CD4-positive, alpha-beta T cell treated with Interleukin-17A for 1 hour (primary cell): ENCODE results near the gene AKR7A3.
"Not testable (repeated sequence)": the region's sequence is repeated elsewhere in the genome, so short reads cannot be mapped to it uniquely, and the experiment has no call there.

Experiments used
- DNase-seq: peaks from one replicate; pipeline ENCODE4 v3.0.0-alpha.2; 2020

AKR7A3 gene

DNA sequence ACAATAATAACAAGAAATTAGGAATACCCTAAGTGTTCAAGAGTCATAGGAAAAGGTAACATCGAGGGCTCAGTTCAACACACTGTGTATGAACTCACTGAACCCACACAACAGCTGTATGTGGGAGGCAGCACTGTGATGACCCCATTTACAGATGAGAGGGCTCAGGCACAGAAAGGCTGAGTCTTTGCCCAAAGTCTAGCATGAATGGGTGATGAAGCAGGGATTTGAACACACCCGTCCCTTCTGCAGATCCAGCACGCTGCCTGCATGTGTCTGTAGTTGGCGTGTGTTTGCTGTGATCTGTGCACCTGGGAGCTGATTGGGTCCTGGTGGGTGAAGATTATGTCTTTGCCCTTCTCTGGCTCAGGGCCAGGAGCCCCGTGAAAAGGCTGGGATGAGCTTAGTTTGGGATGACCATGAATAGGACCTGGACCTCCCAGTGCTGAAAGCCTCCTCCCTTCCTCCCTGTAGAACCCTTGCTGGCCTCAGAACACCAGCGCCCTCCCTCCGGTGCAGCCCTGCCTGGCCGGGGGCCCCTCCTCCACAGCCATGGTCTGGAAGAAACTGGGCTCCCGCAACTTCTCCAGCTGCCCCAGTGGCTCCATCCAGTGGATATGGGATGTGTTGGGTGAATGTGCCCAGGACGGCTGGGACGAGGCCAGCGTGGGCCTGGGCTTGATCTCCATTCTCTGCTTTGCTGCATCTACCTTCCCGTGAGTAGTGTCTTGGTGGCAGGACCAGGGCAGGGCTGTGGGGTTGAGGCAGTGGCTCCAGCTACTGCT is 28.7 kb upstream of the AKR7A3 start:
- DNase-seq, result no peak

DNA sequence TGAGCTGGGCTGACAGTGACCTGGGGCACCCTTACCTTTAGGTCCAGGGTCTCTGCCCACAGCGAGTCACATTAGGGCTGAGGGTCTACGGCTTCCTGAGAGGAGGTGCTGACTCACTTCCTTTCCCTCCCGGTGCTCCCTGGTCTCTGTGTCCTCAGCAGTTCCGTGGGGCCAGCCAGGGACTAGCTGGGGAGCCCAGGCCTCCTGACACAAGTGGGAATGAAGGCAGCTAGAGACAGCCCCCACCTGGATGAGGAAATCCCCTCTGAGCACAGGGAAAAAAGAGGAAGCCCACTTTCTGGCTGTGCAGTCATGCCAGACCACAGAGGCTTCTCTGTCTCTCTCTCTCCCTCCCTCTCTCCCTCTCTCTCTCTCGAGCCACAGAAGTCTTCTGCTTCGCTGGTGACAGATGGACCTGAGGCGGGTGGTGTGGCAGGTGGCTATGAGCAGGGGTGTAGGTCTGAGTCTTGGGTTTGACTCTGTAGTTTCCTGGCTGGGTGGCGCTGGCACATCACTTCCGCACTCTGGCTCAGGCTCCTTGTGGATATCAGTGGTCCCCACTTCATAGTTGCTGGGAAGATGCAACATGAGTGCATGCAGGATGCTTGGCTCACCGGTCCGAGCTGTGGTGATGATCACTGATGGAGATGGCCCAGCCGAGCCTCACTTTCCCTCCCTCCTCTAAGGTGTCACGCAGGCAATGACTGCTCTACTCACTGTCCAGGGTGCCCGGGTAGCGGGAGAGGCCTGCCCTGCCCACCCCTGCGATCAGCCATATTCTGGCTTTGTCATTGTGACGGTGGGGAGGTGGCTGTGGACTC is 27.0 kb upstream of the AKR7A3 start:
- no peak for DNase-seq

DNA sequence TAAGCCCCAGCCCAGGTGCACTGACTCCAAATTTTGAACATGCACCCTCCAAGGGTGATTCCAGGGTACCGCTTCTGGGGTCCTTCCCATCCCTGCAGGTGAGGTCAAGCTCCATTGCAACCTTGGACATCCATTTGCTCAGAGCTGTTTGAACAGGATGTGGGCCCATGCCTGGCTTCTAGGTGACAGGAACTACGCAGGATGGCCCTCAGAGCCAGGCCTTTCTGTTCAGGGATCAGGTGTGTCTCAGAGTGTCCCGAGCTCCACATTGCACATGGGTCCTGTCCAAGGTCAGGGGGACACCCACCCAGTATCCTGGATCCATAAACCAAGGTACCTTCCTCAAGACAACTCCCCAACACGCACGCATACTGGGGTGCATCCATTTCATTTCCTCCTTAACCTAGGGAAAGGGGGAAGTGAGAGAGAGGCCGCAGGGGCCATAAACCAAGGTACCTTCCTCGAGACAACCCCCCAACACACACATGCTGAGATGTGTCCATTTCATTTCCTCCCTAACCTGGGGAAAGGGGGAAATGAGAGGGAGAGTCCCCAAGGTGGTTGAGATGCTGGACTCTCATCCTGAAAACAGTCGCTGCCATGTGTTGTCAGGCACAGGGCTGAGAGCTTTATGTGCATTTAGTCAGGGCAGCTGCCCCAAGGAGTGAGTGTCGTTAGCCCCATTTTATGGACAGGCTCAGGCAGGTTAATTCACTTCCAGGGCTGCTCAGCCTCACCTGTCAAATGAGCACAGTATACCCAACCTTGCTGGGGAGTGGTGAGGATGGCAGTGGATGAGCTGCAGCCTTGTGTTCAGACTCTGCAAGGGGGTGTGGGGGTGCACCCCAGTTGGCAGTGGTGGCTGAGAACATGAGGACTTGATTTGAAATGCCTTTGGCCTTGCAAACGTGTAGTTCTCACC is 25.7 kb upstream of the AKR7A3 start:
- no peak for DNase-seq

DNA sequence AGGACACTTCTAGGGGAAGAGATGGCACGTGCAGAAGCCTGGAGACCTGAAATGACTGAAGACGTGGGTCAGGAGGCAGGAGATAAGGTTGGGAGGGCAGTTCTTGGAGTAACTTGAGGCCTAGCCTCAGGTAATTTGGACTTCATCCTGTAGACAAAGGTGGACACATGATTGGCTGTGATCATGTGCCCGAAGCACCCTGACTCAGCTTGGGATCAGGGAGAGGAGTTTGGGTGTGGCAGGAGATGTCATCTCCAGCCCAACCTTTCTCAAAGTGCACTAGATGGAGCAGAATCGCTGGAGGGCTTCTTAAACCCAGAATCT is 25.0 kb upstream of the AKR7A3 start:
- no peak for DNase-seq

DNA sequence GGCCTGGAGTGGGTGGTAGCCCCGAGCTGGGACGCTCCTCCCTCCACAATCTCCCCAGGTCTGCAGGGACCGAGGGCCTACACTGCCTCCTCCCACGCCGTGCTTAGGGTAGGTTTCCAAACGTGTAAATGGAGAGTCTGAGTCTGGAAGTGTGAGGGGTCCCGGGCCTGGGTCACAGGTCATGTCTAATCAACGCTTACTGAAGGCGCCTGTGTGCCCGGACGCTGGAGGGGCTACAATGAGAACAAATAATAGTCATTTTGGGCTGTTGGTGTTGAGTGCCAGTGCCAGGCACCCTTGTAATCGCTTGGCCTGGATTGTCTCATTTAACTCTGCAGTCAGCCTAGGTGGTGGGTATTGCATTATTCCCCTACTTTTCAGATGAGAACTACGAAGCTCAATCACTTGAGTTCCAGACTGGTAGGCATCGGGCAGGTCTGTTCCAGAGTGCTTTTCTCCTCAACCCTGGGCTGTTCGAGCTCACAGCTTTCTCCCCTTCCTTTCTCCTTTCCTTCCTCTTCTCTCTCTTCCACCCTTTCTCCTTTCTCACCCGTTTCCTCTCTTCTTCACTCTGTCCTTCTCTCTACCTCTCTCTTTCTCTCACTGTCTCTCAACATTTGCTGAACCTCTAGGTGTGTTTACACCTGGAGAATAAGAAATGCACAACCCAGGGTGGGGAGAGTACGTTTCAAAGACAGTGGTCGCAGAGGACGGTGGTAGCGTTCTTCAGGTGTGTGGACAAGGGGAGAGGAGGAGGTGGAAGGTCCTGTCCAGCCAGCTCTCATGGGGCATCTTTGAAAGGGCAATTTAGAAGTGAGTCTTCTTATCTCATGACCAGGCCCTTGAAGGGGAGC is 24.4 kb upstream of the AKR7A3 start:
- peak; percentile 17 for DNase-seq

DNA sequence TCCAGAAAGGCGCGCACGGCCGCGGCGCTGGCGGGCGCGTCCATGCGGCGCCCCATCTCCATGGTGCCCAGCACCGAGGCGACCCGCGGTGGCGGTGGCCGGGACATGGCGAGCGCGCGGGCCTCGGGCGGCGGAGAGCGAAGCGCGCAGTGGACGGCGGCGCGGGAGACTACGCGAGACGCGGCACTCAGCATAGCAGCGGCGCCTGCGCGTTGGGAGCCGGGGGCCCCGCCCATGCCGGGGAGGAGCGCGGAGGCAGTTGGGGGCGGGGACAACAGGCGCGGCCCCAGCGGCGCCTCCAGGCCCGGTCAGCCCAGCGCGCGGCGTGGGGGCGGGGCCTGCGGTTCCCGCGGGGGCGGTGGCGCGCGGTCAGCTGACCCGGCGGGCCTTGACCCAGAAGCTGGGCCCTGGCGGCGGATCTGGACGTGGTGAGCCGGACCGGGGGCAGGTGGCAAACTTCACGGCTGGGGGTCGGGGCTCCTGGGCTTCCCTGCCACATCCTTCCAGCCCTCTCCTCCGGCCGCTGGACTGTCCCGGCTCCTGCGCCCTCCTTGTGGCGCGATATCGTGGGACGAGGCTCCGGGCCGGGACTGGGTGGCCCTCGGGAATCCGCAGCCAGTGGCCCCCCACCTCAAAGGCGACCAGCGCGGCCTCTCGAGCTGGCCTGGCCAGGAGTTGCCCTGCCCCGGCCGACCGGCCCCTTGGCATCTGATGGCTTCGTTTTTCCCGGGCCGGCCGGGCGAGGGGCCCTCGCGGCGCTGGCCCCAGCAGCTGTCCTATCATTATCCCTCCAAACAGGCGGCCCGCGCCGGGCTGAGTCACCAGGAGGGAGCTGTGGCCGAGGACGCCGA is 23.6 kb upstream of the AKR7A3 start, which contains the start of the genes AKR7A2 and SLC66A1:
Gene AKR7A2 (minus strand): TSS at position 214 of the 851 bp plus-strand sequence. CDS start 20 bp downstream, at position 194.
Gene SLC66A1 (plus strand): TSS at position 396 of the 851 bp plus-strand sequence. CDS start 5,352 bp downstream, outside the sequence.
- peak; percentile 91 for DNase-seq

DNA sequence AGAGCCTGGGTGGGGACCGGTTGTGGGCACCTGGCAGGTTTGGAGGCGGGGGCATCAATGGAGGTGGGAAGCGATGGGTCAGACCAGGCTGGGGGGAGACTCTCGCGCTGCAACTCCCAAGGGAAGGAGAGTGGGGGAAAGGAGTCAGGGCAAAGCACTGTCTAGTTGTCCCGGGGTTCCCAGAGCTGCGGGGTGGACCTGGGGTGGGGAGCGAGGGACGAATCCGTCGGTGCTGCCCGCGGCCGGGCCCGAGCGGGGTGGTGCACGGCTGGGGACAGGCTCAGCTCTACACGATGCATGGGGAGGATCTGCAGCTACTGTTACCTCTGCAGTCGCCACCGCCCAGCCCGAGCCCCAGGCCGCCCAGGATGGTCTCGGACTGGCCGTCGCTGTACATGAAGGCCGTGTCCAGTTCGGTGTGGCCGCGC is 22.9 kb upstream of the AKR7A3 start:
- DNase-seq, result no peak

DNA sequence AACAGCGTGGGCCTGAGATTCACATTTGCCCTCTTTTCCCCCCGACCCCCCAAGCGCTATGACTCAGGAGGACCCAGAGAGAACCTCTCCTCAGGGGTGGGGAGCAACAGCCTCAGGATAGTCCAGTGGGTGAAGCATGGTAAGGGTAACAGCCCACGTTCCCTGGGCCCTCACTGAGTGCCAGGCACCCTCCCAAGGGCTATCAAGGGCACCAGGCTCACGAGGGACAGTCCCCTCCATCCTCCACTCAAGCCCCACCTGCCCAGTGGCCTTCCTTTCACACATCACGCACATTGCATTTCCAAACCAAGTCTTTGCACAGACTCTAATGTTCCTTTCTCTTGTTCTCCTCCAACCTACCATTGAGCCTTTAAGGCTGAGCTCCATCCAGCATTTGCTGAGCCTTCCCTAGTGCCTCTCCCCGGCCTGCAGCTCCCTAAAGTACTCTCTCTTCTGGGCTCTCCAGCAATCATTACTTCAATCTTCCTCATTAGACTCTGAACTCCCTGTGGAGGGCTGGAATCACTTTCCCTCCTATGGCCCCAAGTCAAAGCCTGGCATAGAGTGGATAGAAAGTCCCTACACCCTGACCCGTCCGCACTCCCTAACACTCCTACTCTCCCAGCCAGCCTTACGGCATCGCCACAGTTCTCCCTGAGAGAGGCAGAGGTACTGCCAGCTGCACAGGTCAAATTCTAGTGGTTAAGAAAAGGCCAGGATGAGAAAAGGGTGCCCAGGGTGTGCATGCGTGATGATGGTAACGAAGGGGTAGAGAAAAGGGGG is 22.3 kb upstream of the AKR7A3 start:
- DNase-seq, result no peak

DNA sequence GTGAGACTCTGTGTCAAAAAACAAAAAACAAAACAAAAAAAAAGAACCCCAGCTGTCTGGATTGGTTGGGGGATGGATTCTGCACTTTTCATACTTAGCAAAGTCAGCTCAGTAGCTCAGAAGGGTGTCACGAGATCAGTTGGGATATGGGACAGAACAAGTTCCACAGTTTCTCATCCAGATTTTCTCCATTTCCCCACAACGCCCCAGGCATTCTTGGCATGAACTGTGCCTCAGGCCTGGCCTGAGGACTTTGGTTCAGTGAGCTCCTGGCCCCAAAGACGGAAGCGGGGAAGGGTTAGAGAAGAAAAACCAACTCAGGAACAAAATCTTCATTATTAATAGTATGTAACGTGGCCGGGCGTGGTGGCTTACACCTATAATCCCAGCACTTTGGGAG is 21.5 kb upstream of the AKR7A3 start:
- DNase-seq, result no peak

DNA sequence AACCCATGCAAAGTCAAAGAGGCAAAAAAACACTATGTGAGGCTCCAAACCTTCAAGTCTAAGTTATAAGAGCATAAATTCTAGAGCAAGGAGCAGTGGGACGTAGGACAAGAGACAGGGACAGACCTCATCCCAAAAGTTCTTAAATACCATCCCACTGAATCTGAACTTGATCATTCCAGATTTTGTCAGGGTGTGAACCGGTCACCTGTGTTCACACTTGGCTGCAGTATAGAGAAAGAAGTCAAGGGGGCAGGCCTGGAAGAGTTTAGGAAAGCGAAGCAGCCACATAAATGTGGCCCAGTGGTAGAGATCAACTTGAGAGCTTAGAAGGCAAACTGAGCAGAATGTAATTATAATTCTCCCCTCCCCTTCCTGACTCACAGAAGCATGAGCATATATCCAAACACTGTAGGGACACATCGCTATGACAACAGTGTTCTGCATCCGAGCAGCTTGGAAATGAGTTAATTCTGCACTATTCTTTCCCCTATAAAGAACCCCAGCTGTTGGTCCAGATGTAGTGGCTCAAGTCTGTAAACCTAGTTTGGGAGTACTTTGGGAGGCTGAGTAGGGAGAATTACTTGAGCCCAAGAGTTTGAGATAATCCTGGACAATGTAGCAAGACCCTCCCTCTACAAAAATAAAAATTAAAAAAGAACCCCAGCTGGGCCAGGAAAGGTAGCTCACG is 20.7 kb upstream of the AKR7A3 start:
- DNase-seq, result no peak

DNA sequence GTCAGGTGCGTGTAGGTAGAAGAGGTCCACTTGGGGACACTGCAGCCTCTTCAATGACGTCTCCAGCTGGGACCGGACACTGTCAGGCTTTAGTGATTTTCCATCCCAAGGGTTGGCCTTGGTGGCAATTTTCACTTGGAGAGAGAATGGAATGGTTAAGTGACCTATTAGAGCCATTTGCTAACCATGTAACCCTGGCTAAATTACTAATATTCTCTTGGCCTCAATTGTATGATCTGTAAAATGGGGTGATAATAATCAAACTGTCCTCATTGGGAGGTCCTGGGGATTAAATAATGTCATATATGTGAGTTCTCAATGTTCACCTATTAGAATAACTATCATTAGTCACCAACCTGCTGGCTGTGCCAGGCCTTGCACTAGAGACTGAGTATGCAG is 19.9 kb upstream of the AKR7A3 start:
- DNase-seq, result no peak

DNA sequence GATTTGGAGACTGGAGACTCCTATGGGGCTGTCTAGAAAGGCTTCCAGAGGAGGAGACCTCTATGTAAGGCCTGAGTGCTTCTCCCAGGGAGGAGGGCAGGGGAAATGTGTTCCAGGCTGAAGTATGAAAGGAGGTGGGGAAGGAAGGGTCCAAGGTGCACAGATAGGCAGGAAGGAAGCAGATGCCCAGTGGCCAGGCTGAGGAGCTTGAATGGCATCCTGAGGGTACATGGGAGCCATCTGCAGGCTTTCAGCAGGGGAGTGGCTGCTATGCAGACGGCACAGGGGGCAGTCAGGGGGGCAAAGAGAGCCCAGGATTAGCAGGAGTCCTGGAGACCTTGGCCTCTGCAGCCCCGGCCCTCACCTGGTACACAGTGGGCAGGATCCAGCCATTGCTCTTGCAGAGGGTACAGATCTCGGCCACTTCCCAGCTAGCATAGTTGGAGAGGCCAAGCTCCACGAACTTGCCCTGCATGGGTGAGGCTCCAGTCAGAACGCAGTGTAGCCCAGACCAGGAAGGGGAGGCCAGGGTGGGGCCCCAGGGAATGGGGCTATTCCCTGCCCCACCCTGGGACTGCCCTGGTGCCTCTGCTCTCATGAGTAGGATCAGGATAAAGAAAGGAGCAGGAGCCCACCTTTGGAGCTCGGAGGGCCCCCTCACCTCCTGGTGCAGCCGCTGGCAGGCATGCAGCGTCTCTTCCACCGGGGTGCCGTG is 19.4 kb upstream of the AKR7A3 start:
- no peak for DNase-seq

DNA sequence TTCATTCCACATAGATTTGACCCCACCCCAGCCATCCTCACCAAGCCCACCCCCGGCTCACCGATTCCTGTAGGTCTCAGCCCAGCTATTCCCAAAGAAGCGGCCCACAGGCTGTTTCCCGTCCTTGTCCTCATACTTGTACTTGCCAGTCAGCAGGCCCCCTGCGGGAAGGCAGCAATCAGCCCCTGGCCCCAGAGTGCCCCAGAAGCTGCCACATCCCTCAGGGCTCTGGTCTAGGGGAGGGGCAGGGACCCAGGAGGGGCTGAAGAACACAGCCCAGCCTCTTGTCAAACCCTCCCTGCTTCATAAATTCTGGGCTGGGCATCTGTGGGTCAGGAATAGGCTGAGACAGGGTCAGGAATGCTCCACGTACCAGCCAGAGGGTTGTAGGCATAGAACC is 18.4 kb upstream of the AKR7A3 start:
- DNase-seq, result no peak

DNA sequence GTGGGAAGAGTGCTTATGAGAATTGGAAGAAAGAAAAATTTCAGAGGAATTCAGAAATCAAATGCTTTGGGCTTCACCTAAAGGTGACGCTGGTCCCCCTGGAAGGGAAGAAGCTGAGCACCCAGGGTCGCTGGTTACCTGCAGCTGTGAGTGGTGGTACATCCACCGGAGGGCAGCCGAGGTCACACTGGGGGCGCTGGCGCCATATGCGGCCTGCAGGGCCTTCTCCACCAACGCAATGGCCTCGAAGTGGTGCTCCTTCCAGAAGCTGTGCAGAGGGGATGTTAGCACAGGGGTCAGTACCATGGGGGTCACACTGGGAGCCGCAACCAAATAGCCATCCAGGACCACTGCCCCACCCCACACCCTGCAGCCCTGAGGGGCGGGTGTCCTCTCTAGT is 17.3 kb upstream of the AKR7A3 start:
- no peak for DNase-seq

DNA sequence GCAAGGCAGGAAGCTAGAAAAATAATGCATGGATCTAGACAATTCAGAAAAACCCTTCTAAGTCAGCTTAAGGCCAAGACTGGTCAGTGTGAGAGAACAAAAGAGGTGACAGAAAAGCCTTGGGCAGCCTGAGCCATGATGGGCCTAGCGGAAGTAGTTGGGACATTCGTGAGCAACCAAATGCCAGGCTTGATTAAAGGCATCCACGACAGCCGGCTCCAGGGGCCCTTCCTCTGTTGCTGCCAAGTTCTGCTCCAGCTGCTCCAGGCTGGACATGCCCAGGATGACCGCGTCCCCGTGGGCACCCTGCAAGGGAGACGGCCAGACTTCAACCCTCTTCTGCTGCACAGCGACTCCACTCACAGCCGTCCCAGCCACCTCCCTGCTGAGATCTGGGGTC is 15.5 kb upstream of the AKR7A3 start:
- DNase-seq, result not testable (repeated sequence)

DNA sequence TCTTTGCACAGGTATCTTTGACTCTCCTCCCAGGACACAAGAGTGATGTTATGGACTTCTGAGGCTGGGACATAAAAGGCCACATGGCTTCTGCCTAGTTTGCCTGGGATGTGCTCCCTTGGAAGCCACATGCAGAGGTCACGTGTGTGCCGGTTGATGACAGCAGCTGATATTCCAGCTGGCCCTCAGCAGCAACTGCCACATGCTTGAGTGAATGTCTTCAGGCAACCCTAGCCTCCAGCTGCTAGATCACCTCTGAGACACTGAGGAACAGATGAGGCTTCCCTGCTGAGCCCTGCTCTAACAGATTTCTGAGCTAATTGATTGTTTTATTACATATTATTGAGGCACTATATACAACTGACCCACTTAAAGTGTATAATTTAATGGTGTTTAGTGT is 11.6 kb upstream of the AKR7A3 start:
- DNase-seq, result no peak

DNA sequence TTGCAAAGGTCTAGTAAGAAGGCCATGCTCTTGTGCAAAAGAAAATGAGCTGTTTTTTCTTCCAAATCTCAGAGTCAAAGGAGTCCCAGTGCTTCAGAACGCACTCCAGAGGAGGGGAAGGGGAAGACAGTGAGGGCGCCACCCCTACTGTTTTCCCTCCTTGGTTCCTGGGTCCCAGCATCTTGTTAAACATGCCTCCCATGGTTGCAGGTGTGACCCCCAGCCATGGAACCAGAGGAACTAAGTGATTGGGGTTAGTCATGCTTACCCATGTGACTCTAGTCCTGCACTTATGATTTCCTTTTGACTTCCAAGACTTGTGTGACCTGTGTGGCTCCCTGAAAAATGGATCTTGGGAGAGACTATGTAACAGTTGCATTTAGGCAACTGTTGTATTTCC is 6.1 kb upstream of the AKR7A3 start:
- no peak for DNase-seq

DNA sequence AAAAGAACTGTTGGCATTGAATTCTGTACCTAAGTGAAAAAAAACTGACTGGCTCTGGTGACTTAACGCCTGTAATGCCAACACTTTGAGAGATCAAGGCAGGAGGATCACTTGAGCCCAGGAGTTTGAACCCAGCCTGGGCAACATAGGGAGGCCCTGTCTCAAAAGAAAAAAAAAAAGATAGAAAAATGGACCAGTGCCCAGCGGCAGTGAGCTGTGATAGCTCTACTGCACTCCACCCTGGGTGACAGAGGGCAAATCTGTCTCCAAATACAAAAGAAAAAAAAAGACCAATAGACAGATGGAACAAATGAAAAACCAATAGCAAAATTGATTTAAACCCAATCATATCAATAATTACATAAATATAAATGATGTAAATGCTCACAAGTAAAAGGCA is 674 bp upstream of the AKR7A3 start:
- DNase-seq, result no peak
